ENCODE results near the gene ARFGAP2. TPM values are rescaled to one million over a fixed set of nuclear protein-coding genes. Genes with fewer than 3 reads are reported as not detected.

Gene ARFGAP2
- total and polyA plus RNA-seq, 9 of the 15 experiments (the other 6 are each of a cell fraction or from before 2014, with no cell fraction given): 29.1 to 140 (median 90.1) TPM

DNA sequence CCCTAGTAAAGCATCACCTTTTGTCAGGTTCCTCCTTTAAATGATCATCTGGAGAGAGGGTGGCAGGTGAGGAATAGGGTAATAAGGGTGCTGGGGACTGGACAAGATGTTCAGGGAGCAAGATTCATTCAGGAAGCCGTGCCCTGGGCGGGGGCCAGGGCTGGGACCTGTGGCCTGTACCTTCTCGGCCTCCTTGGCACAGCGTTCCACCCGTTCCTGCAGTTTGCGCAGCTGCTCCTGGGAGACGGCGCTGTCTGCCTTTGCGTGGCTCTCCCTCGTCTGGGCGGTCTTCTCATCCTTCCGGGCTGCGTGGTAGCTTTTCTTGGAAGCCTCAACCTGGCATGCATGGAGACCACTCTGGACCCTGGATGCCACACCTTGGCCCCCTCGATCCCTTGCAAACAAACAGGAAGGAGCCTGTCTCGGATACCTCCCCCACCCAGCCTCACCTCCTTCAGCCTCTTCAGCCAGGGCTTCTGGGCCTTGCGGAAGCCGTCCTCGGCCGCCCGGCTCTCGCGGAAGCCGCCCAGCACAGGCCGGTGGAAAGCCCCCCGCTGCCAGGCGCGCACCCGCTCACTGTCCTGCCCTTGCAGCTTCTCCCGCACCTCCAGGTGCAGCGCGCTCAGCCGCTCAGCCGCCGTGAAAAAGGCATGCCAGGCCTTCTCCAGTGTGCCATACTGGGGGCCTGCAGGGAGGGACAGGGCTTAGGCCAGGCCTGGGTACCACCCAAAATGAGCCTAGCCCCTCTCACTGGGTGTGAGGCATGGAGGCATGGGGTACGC lies 3.5 kb upstream of the ARFGAP2 start:
- intact Hi-C loops (cut with micrococcal nuclease) (no loop called here), in situ Hi-C loops (cut with MboI) (no loop called here)
- ChIA-PET CTCF (ENCODE audit: low intra/inter-chr PET ratio) (no interaction called here), POLR2A (interaction anchor here (0.6 to 0.8 kb wide), 4 partner anchors 22 to 236 kb away, joined by 3 read pairs; no protein-coding TSS in a partner anchor)
- Histone ChIP-seq H3K9ac (ENCODE audit: insufficient read depth in 1 of 2, low read depth in 2 of 2, low read length in 2 of 2) (peak overlapping the region in 1 of 2 experiments; percentile 18; a peak in 1 of 4 replicates), H4K20me1 (replicated peaks; ENCODE audit: control insufficient read depth, insufficient read depth, low read length) (0 out of 2 replicates have a peak, but pooled peaks cover 6% of the 10 kb centered on the region), H3K36me3 (ENCODE audit: control insufficient read depth, insufficient read depth, low read length) (peaks cover 17% of the 10 kb centered on the region; the same call in 2 of the 3 replicates), H3K4me3 (no peak overlapping the region), H3K27me3 (ENCODE audit: control insufficient read depth in 2 of 2, insufficient read depth in 2 of 2, low read length in 2 of 2) (no peaks in the 10 kb centered on the region), H3K79me2 (ENCODE audit: control insufficient read depth, insufficient read depth, low read length) (peaks cover 15% of the 10 kb centered on the region), H3K27ac (ENCODE audit: extremely low read depth, low read depth, low read length) (no peak overlapping the region), H2AFZ (ENCODE audit: low read depth, low read length) (no peak overlapping the region), H3K9me3 (replicated peaks; ENCODE audit: control insufficient read depth, insufficient read depth, low read depth, low read length) (no peaks in the 10 kb centered on the region), H3K4me2 (ENCODE audit: insufficient read depth, low read length) (no peak overlapping the region), H3K9me1 (ENCODE audit: control insufficient read depth, insufficient read depth, low read length) (peaks cover 3% of the 10 kb centered on the region), H3K4me1 (replicated peaks in 1 of 2; ENCODE audit: control insufficient read depth in 2 of 2, insufficient read depth in 2 of 2, low read length in 2 of 2) (peaks cover 16 to 41% of the 10 kb centered on the region in 2 experiments)
- FAIRE-seq (no peak), DNase-seq (ENCODE audit: extremely low read depth in 1 of 4, low spot score in 3 of 4) (no peak), ATAC-seq (no peak)
- BruUV-seq (replicated peaks): no TSS peak
- 85% methylated on average over 32 of the region's 35 CpGs for WGBS (ENCODE audit: insufficient coverage, low coverage, missing lambda C conversion rate)
- TF ChIP-seq CBX5 (IDR thresholded peaks at IDR 0.05; ENCODE audit: borderline replicate concordance, low read depth): no peak
- no peak for TF ChIP-seq KDM1A (IDR thresholded peaks at IDR 0.05)
- TF ChIP-seq ATF1 (CRISPR knock-in tag; IDR thresholded peaks at IDR 0.05): no peak
- no peak for TF ChIP-seq ATF1 (tag; IDR thresholded peaks at IDR 0.05)
- no peak for TF ChIP-seq ZKSCAN8 (CRISPR knock-in tag; IDR thresholded peaks at IDR 0.05)
- no peak for TF ChIP-seq FOXJ2 (tag; IDR thresholded peaks at IDR 0.05)
- no peak for TF ChIP-seq TAF15 (IDR thresholded peaks at IDR 0.05; ENCODE audit: low read depth, low read length)
- TF ChIP-seq, protein P1, sequence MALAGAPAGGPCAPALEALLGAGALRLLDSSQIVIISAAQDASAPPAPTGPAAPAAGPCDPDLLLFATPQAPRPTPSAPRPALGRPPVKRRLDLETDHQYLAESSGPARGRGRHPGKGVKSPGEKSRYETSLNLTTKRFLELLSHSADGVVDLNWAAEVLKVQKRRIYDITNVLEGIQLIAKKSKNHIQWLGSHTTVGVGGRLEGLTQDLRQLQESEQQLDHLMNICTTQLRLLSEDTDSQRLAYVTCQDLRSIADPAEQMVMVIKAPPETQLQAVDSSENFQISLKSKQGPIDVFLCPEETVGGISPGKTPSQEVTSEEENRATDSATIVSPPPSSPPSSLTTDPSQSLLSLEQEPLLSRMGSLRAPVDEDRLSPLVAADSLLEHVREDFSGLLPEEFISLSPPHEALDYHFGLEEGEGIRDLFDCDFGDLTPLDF (CRISPR knock-in tag; IDR thresholded peaks at IDR 0.05): no peak
- TF ChIP-seq, protein P2, sequence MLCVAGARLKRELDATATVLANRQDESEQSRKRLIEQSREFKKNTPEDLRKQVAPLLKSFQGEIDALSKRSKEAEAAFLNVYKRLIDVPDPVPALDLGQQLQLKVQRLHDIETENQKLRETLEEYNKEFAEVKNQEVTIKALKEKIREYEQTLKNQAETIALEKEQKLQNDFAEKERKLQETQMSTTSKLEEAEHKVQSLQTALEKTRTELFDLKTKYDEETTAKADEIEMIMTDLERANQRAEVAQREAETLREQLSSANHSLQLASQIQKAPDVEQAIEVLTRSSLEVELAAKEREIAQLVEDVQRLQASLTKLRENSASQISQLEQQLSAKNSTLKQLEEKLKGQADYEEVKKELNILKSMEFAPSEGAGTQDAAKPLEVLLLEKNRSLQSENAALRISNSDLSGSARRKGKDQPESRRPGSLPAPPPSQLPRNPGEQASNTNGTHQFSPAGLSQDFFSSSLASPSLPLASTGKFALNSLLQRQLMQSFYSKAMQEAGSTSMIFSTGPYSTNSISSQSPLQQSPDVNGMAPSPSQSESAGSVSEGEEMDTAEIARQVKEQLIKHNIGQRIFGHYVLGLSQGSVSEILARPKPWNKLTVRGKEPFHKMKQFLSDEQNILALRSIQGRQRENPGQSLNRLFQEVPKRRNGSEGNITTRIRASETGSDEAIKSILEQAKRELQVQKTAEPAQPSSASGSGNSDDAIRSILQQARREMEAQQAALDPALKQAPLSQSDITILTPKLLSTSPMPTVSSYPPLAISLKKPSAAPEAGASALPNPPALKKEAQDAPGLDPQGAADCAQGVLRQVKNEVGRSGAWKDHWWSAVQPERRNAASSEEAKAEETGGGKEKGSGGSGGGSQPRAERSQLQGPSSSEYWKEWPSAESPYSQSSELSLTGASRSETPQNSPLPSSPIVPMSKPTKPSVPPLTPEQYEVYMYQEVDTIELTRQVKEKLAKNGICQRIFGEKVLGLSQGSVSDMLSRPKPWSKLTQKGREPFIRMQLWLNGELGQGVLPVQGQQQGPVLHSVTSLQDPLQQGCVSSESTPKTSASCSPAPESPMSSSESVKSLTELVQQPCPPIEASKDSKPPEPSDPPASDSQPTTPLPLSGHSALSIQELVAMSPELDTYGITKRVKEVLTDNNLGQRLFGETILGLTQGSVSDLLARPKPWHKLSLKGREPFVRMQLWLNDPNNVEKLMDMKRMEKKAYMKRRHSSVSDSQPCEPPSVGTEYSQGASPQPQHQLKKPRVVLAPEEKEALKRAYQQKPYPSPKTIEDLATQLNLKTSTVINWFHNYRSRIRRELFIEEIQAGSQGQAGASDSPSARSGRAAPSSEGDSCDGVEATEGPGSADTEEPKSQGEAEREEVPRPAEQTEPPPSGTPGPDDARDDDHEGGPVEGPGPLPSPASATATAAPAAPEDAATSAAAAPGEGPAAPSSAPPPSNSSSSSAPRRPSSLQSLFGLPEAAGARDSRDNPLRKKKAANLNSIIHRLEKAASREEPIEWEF (CRISPR knock-in tag; IDR thresholded peaks at IDR 0.05): no peak
- TF ChIP-seq ZBTB17 (CRISPR knock-in tag; IDR thresholded peaks at IDR 0.05): no peak
- TF ChIP-seq, protein P3, sequence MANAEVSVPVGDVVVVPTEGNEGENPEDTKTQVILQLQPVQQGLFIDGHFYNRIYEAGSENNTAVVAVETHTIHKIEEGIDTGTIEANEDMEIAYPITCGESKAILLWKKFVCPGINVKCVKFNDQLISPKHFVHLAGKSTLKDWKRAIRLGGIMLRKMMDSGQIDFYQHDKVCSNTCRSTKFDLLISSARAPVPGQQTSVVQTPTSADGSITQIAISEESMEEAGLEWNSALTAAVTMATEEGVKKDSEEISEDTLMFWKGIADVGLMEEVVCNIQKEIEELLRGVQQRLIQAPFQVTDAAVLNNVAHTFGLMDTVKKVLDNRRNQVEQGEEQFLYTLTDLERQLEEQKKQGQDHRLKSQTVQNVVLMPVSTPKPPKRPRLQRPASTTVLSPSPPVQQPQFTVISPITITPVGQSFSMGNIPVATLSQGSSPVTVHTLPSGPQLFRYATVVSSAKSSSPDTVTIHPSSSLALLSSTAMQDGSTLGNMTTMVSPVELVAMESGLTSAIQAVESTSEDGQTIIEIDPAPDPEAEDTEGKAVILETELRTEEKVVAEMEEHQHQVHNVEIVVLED (CRISPR knock-in tag; IDR thresholded peaks at IDR 0.05): no peak
- TF ChIP-seq PHB (CRISPR knock-in tag; IDR thresholded peaks at IDR 0.05): no peak
- TF ChIP-seq ZNF224 (CRISPR knock-in tag; IDR thresholded peaks at IDR 0.05): no peak
